ENCODE data around the gene HMGN3.

- TF ChIP-seq, protein P1, sequence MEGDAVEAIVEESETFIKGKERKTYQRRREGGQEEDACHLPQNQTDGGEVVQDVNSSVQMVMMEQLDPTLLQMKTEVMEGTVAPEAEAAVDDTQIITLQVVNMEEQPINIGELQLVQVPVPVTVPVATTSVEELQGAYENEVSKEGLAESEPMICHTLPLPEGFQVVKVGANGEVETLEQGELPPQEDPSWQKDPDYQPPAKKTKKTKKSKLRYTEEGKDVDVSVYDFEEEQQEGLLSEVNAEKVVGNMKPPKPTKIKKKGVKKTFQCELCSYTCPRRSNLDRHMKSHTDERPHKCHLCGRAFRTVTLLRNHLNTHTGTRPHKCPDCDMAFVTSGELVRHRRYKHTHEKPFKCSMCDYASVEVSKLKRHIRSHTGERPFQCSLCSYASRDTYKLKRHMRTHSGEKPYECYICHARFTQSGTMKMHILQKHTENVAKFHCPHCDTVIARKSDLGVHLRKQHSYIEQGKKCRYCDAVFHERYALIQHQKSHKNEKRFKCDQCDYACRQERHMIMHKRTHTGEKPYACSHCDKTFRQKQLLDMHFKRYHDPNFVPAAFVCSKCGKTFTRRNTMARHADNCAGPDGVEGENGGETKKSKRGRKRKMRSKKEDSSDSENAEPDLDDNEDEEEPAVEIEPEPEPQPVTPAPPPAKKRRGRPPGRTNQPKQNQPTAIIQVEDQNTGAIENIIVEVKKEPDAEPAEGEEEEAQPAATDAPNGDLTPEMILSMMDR (IDR thresholded peaks at IDR 0.05 in 8 of 11, conservative IDR thresholded peaks at IDR 0.05 in 3 of 11): no peak
- TF ChIP-seq POLR2A (IDR thresholded peaks at IDR 0.05) (no peak), POLR2AphosphoS5 (IDR thresholded peaks at IDR 0.05) (no peak)
Measured at GRCh38 chr6:79184641-79185040, 49.8 kb downstream of the HMGN3 start.

All from spleen (tissue), 7 donors.